NT2/D1 (cell line): ENCODE results near the gene PKMYT1.

ENCODE experiments used
- YY1 ChIP-seq: IDR thresholded peaks from 2 replicates; pipeline ENCODE4 v1.6.1; 2011; ENCODE audit not compliant: insufficient read length, insufficient read depth
- ZNF274 ChIP-seq: IDR thresholded peaks from 2 replicates; pipeline ENCODE4 v1.6.1; 2011; ENCODE audit warnings: mild to moderate bottlenecking, low read depth, low read length

DNA sequence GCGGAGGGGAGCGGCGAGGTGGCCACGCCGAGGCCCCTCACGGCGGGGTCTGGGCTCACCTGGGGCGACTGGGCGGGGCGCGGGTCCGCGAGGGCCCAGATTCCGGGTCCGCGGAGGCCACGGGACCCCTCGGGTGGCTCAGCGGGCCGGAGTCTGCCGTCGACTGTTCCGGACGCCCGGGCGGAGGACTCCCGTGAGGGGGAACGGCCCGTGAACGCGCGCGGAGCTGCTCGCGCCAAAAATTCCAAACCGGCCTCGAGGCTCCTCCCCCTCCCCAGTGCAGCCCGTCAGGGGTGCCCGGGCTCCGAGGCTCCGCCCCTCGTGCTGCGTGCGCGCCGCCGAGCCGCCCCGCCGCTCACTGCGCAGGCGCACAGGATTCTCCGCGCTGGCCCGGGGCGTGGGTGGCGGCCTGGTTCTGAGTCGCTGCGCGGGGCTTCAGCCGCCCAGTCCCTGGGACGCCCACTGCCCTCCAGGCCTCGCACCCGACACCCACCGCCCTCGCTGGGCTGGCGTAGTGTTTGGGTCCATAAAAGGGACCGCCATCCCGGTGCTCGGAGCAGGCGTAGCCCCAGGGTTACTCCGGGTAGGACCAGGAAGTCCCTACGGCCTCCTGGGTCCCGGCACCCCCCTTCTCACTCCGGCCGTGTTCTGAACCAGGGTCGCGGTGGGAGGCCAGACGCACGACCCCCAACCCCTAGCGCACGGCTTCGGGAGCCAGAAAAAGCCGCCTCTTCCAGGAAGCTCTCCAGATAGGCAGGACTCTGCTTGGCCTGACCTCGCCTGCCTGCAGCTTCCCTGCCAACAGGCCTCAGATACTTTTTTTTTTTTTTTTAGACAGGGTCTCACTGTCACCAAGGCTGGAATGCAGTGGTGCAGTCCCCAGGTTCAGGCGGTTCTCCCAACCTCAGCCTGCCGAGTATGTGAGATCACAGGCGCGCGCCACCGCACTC, at the start of gene PKMYT1:
- TF ChIP-seq ZNF274: no peak
- TF ChIP-seq YY1: no peak
